GM18526 (cell line): ENCODE results near the gene MMP25.

ENCODE experiments used
- POLR2A ChIP-seq: IDR thresholded peaks from 3 replicates; pipeline ENCODE4 v1.6.1; 2011; ENCODE audit not compliant: insufficient read length; ENCODE audit errors: extremely low read depth

The MMP25 gene

GRCh38 chr16:3070608-3071111 lies 24.3 kb downstream of the MMP25 start:
- no peak for TF ChIP-seq POLR2A

- TF ChIP-seq POLR2A, result no peak
These were observed 25.3 kb downstream of the MMP25 start for GRCh38 chr16:3071655-3072054.

- TF ChIP-seq POLR2A, result no peak
These were observed 27.1 kb downstream of the MMP25 start for GRCh38 chr16:3073448-3073847.

GRCh38 chr16:3074860-3075522 lies 28.6 kb downstream of the MMP25 start:
- TF ChIP-seq POLR2A, result peak; percentile 31

- TF ChIP-seq POLR2A, result no peak
These were observed 29.2 kb downstream of the MMP25 start for GRCh38 chr16:3075523-3075915.

GRCh38 chr16:3076577-3076976 lies 30.2 kb downstream of the MMP25 start:
- TF ChIP-seq POLR2A, result no peak

- TF ChIP-seq POLR2A, result no peak
These were observed 33.7 kb downstream of the MMP25 start for GRCh38 chr16:3080024-3080423.

- TF ChIP-seq POLR2A, result no peak
These were observed 38.1 kb downstream of the MMP25 start for GRCh38 chr16:3084491-3084890.

GRCh38 chr16:3084969-3085670 lies 38.8 kb downstream of the MMP25 start:
- TF ChIP-seq POLR2A, result no peak

GRCh38 chr16:3085868-3086595 lies 39.7 kb downstream of the MMP25 start:
- no peak for TF ChIP-seq POLR2A

GRCh38 chr16:3086596-3087242 lies 40.4 kb downstream of the MMP25 start:
- no peak for TF ChIP-seq POLR2A

- no peak for TF ChIP-seq POLR2A
These were observed 41.2 kb downstream of the MMP25 start for GRCh38 chr16:3087243-3088235.

GRCh38 chr16:3088450-3088849 lies 42.1 kb downstream of the MMP25 start:
- no peak for TF ChIP-seq POLR2A

GRCh38 chr16:3088925-3089716 lies 42.8 kb downstream of the MMP25 start:
- no peak for TF ChIP-seq POLR2A
